OCI-LY1 (cell line): ENCODE results near the gene LRRC70.

ENCODE experiments used
- H2AFZ ChIP-seq: fragments of 200-600 bp; sonication (generic), shearing (Covaris generic); 2 replicates; pipeline ENCODE4 v1.6.0; 2014; ENCODE audit warnings: antibody characterized with exemption, mild to moderate bottlenecking, low read length
- H3F3A ChIP-seq: fragments of 200-600 bp; sonication (generic), shearing (Covaris generic); 2 replicates; pipeline ENCODE4 v1.6.0; 2014; ENCODE audit warnings: mild to moderate bottlenecking, antibody characterized with exemption, low read length, moderate library complexity; ENCODE audit not compliant: insufficient read depth
- H3K27ac ChIP-seq: fragments of 200-600 bp; sonication (generic); 2 replicates; pipeline ENCODE4 v1.5.1; 2014; ENCODE audit warnings: low read length, mixed run types, mild to moderate bottlenecking, low read depth; ENCODE audit not compliant: poor library complexity, severe bottlenecking
- H3K27me3 ChIP-seq: fragments of 200-600 bp; sonication (generic); 2 replicates; pipeline ENCODE4 v1.6.0; 2014; ENCODE audit warnings: antibody characterized with exemption, mild to moderate bottlenecking, low read length, moderate library complexity; ENCODE audit not compliant: insufficient read depth
- H3K36me3 ChIP-seq: fragments of 200-600 bp; sonication (generic); 2 replicates; pipeline ENCODE4 v1.6.1; 2014; ENCODE audit warnings: mild to moderate bottlenecking, antibody characterized with exemption, low read length, moderate library complexity, mixed read lengths; ENCODE audit not compliant: insufficient read depth
- H3K4me1 ChIP-seq: fragments of 200-600 bp; sonication (generic); 2 replicates; pipeline ENCODE4 v1.5.1; 2014; ENCODE audit warnings: mild to moderate bottlenecking, low read length, moderate library complexity; ENCODE audit not compliant: insufficient read depth, severe bottlenecking
- H3K4me2 ChIP-seq: fragments of 200-600 bp; sonication (generic), shearing (Covaris generic); 2 replicates; pipeline ENCODE4 v1.6.1; 2014; ENCODE audit warnings: low read length
- H3K4me3 ChIP-seq: fragments of 200-600 bp; sonication (generic); 2 replicates; pipeline ENCODE4 v1.5.1; 2014; ENCODE audit warnings: low read length, low read depth, mild to moderate bottlenecking, mixed read lengths; ENCODE audit not compliant: poor library complexity, severe bottlenecking
- H3K79me2 ChIP-seq: fragments of 200-600 bp; shearing (Covaris generic); 2 replicates; pipeline ENCODE4 v1.6.1; 2016; ENCODE audit warnings: mixed run types, low read length, mixed read lengths; ENCODE audit not compliant: insufficient read depth
- H3K9ac ChIP-seq: fragments of 200-600 bp; sonication (generic), shearing (Covaris generic); 2 replicates; pipeline ENCODE4 v1.6.1; 2014; ENCODE audit warnings: mild to moderate bottlenecking, low read length, mixed read lengths
- H3K9me2 ChIP-seq: fragments of 200-600 bp; sonication (generic), shearing (Covaris generic); 2 replicates; pipeline ENCODE4 v1.6.1; 2014; ENCODE audit warnings: low read depth, mild to moderate bottlenecking, low read length, mixed read lengths
- H3K9me3 ChIP-seq: fragments of 200-600 bp; shearing (Covaris generic); 2 replicates; pipeline ENCODE4 v1.6.1; 2014; ENCODE audit warnings: low read length, mixed read lengths
- H4K20me1 ChIP-seq: fragments of 200-600 bp; sonication (generic), shearing (Covaris generic); 2 replicates; pipeline ENCODE4 v1.6.0; 2016; ENCODE audit warnings: mild to moderate bottlenecking, low read length; ENCODE audit not compliant: insufficient read depth
- EZH2 ChIP-seq: fragments of 200-600 bp; sonication (generic), shearing (Covaris generic); IDR thresholded peaks from 2 replicates; pipeline ENCODE4 v1.8.0; 2017; ENCODE audit warnings: borderline replicate concordance, mixed run types, mild to moderate bottlenecking, antibody characterized with exemption, low read length, moderate library complexity, mixed read lengths
- TF ChIP-seq, protein P1 (sequence below): fragments of 200-600 bp; sonication (generic), shearing (Covaris generic); IDR thresholded peaks from 2 replicates; pipeline ENCODE4 v1.5.1; 2017; ENCODE audit warnings: mild to moderate bottlenecking, antibody characterized with exemption, low read length, moderate library complexity, mixed read lengths

LRRC70 gene

DNA sequence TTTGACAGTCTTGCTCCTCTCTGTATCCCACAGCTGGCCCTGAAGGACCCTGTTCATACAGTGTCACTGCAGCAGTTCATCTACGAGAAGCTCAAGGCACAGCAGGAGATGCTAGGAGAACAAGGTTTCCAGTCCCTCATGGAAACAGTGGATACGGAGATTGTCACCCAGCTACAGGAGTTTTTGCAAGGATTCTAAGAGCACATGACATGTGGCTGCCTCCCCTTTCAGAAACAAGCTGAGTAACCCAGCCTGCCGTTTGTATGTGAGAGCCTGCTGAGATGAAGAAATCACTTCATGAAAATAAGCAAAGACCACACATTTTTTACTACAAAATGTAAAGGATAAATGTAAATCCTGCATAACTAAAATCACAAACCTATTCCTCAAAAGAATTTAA lies 48.5 kb downstream of the LRRC70 start:
- Histone ChIP-seq H3K27ac (no peak overlapping the region), H4K20me1 (no peaks in the 10 kb centered on the region), H3F3A (no peaks in the 10 kb centered on the region), H3K27me3 (no peaks in the 10 kb centered on the region), H3K79me2 (no peaks in the 10 kb centered on the region), H3K9ac (no peak overlapping the region), H3K9me3 (no peaks in the 10 kb centered on the region), H3K4me1 (no peaks in the 10 kb centered on the region), H3K9me2 (no peaks in the 10 kb centered on the region), H2AFZ (no peak overlapping the region), H3K36me3 (peaks cover 12% of the 10 kb centered on the region; the same call in 1 of the 2 replicates), H3K4me3 (no peak overlapping the region), H3K4me2 (no peak overlapping the region)
- no peak for TF ChIP-seq EZH2
- TF ChIP-seq, protein P1, sequence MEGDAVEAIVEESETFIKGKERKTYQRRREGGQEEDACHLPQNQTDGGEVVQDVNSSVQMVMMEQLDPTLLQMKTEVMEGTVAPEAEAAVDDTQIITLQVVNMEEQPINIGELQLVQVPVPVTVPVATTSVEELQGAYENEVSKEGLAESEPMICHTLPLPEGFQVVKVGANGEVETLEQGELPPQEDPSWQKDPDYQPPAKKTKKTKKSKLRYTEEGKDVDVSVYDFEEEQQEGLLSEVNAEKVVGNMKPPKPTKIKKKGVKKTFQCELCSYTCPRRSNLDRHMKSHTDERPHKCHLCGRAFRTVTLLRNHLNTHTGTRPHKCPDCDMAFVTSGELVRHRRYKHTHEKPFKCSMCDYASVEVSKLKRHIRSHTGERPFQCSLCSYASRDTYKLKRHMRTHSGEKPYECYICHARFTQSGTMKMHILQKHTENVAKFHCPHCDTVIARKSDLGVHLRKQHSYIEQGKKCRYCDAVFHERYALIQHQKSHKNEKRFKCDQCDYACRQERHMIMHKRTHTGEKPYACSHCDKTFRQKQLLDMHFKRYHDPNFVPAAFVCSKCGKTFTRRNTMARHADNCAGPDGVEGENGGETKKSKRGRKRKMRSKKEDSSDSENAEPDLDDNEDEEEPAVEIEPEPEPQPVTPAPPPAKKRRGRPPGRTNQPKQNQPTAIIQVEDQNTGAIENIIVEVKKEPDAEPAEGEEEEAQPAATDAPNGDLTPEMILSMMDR = no peak

DNA sequence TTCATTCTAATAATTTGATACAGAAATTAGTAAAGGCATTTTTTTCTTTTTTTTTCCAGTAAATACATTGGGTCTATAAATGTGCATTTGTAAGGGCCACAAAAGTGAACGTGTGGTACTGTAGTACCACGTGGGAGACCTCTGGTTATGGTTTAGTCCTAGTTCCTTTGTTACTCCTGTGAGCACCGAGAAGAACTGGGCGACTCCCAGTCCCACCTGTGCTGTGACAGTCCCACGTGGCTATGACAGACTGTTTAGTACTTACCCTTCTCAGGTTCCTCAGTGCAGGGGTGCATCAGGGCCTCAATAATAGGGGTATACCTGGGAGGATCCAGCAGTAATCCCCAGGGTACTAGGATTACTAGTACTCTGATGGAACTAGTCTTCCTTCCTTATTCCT lies 49.3 kb downstream of the LRRC70 start:
- Histone ChIP-seq H3K27me3 (no peaks in the 10 kb centered on the region), H3K79me2 (no peaks in the 10 kb centered on the region), H3K4me3 (no peak overlapping the region), H2AFZ (no peak overlapping the region), H3K4me2 (no peak overlapping the region), H4K20me1 (no peaks in the 10 kb centered on the region), H3K27ac (no peak overlapping the region), H3K4me1 (no peaks in the 10 kb centered on the region), H3K9ac (no peak overlapping the region), H3F3A (no peaks in the 10 kb centered on the region), H3K9me2 (no peaks in the 10 kb centered on the region), H3K9me3 (no peaks in the 10 kb centered on the region), H3K36me3 (peaks cover 12% of the 10 kb centered on the region; the same call in 1 of the 2 replicates)
- no peak for TF ChIP-seq EZH2
- TF ChIP-seq, protein P1 = no peak
